HG02885 (cell line): ENCODE results near the gene FRMD3.

Source experiments
- ATAC-seq: cut with Tn5 transposase; IDR thresholded peaks from one replicate; pipeline ENCODE4 v1.9.1; 2021; ENCODE audit warnings: mild to moderate bottlenecking; ENCODE audit not compliant: unreplicated experiment, poor library complexity

The FRMD3 gene

GRCh38 chr9:83346655-83347420 lies 191.4 kb downstream of the FRMD3 start:
- ATAC-seq, result no peak

DNA sequence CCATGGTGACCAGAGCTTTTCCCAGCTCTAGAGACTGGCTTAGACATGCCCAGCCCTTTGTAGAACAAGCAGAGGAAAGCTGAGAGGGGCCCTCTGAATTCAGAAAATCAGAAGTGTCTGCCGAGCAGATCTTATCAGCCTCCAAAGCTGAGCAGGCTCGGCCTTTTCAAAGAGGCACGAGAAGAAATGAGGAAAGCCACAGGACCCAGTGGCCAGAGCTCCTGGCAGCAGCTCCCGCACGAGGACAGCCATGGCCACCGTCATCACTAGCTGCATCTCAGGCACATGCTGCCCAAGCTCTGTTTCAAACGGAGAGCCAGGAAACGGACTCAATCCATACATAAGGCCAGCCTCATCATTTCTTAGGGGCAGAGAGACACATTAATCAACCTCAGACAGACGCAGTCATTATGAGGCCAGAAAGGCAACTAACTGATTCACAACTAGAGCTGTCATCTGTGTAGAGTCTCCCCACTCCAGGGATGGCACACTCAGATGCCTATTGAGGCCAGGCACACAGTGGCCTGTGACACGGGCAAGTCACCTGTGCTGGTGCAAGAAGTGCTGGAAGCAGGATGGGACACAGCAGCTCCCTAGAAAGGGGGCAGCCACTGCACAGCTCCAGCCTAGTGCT lies 194.7 kb downstream of the FRMD3 start:
- ATAC-seq, result no peak

GRCh38 chr9:83342731-83343130 lies 195.5 kb downstream of the FRMD3 start:
- no peak for ATAC-seq

DNA sequence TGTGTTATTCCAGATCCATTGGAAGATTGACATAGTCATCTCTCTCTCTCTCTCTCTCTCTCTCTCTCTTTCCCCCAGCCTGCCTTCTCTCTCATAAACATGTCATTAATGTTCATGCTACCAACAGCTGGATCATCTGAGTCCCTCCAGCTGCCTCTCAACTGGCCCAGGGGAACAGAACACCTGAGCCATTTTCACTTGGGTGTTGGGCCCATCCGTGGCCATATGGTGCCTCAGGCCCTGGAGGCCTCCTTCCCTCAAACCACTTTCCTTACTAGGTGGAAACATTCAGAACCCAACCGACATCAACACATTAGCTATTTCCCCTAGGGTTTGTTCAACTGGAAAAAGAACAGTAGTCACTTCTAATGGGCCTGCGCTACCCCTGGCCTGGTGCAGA lies 196.2 kb downstream of the FRMD3 start:
- no peak for ATAC-seq

- ATAC-seq, result no peak
Observed at GRCh38 chr9:83340451-83340850, 197.8 kb downstream of the FRMD3 start.

GRCh38 chr9:83339435-83339834 lies 198.8 kb downstream of the FRMD3 start:
- ATAC-seq, result no peak

GRCh38 chr9:83336706-83337105 lies 201.5 kb downstream of the FRMD3 start:
- ATAC-seq, result no peak

DNA sequence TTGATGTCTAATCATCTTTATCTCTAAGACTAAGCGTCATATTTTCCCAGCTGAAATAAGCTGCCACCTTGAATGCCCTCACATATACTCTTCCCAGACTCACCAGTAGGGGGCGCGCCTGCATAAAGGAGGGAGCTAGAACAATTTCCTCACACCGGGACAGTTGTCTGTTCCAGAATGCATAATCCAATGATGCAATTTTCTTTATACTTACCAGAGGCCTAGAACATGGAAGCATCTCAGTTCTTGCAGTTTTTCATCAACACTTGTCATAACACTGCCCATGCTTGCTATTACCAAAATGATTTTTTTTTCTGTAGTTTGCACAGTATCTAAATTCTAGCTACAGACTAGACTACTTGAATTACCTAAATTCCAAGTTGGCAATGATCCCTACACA lies 203.9 kb downstream of the FRMD3 start:
- ATAC-seq, result peak; percentile 87

- no peak for ATAC-seq
Observed at GRCh38 chr9:83330207-83331196, 207.7 kb downstream of the FRMD3 start.

DNA sequence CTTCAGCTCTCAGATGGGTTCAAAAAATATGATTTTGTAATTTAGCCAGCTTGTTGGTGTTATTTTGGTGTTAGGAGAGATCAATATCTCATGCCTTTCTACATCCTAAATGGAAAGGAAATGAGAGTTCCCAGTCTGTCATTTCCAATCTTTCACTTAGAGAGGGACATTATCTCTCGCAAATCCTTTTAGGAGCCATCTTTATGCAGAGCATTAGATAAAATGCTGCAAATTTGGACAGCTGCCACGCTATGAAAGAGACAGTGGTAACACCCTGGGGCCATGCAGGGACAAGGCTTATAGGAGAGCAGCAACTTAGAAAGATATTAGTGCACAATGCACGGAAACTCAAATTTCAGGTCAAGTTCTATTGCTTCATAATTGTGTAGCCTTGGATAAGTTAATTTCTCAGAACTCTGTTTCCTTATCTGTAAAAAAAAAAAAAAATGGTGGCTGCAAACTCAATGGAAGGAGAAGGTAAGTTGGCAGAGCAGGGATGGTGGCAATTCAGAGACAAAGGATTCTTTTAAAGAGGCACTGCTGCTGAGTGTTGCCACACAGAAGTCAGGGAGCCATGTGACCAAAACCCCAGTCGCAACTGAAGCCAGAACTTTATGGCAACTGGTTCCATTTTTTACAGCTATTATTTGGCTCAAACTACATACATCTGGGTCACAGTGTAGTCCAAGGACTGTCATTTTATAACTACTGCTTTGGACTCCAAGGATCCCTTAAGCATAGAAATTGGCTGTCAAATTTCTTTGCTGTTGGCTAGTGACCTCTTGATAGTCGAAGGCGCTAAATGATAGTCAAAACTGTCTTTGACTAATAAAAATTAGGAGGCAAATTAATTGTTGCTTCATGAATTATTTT lies 210.2 kb downstream of the FRMD3 start:
- ATAC-seq, result no peak

DNA sequence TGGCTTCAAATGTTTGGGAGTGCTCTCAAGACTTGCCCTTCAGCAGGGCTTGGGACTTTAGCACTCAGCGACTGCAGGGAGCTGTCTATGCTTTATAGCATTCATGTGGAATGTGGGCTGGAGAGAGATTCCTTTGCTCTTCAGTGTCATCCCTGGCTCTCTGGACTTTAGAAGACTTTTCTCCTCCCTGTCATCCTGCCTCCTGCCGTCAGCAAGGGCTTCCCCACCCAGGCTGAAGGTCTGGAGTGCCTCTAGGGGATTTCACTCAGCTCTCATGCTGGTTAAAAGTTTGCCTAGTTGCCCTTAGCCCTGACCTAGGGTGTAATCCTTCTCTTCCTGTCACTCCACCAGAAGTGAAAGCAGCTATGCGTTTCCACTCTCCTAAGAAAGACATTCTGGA lies 210.9 kb downstream of the FRMD3 start:
- ATAC-seq, result no peak

DNA sequence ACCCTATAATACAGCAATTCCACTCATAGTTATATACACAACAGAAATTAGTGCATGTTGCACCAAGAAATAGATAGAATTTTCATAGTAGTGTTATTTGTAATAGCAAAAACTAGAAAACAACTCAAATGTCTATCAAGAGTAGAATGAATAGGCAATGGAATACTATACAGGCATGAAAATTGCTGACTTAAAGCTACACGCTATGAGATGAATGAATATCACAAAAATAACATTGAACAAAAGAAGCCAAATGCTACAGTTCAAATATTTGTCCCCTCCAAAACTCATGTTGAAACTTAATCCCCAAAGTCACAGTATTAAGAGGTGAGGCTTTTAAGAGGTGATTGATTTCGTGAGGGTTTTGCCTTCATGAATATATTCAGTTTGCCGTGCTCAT lies 215.1 kb downstream of the FRMD3 start:
- no peak for ATAC-seq

- ATAC-seq, result no peak
Observed at GRCh38 chr9:83322438-83322837, 215.8 kb downstream of the FRMD3 start.

DNA sequence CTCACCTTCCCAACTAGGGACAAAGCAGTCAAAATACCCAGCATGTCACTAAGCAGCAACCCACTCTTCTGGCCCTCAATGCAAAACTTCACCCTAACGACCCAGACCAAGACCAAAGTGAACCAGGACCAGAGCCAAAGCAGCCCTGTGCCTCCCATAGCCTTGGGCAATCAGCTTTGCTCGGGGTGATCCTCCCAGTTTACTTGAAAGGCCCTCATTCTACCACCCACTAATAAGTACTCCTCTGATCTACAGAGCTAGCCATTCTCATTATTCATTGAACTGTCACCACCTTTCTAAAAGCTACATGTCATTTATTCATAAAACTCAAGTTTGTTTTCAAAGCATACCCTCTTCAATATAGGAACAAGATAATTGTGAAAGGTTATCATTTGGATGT lies 221.0 kb downstream of the FRMD3 start:
- no peak for ATAC-seq

DNA sequence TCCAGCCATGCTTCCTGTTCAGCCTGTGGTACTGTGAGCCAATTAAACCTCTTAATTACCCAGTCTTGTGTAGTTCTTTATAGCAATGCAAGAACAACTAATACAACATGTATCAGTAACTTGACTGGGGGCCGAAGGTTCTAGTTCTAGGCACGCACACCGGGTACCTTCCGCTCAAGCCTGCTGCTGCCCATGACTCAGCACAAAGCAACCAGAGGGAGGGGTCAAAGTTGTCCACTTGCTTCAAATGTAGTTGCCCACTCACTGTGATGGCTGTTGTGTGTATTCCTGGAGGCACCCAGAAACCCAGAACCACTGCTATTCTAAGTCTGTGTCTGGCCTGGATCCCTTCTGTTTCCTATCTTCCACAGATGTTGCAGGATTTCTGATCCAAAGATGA lies 222.6 kb downstream of the FRMD3 start:
- ATAC-seq, result no peak

DNA sequence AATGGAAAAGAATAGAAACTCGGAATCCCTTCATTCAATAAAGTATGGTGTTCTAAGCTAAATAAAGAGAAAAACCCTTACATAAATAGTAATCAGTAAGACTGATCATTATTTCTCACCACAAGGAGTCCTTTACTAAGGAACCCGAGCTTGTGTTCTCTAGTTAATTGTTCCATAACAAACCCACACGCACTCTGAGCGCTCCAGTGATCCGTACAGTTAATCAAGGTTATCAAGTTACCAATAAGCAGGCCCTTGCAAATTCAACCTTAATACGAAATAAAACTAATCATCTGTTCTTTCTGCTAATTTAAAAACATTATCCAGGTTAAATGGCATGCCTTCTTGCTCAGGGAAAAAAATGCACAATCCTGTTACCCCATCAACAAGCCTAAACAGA lies 224.4 kb downstream of the FRMD3 start:
- no peak for ATAC-seq

DNA sequence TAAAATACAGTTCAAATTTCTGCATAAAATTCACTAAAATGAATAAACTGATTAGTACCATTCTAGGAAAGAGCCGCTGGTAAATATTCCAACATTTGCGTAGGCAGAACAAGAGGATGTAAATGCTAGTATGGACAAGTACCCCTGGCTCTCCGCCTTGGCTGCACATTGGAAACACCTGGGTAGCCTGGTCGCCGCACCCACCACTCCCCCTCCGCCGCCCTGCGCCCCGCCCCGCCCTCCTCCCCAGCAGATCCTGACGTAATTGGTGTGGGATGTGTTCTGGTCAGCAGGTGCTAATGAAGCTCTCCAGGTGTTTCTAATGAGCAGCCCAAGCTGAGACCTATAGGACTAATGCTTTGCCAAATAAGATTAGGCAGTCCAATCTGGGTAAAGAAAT lies 225.7 kb downstream of the FRMD3 start:
- ATAC-seq, result no peak

GRCh38 chr9:83307066-83307724 lies 231.0 kb downstream of the FRMD3 start:
- ATAC-seq, result no peak

DNA sequence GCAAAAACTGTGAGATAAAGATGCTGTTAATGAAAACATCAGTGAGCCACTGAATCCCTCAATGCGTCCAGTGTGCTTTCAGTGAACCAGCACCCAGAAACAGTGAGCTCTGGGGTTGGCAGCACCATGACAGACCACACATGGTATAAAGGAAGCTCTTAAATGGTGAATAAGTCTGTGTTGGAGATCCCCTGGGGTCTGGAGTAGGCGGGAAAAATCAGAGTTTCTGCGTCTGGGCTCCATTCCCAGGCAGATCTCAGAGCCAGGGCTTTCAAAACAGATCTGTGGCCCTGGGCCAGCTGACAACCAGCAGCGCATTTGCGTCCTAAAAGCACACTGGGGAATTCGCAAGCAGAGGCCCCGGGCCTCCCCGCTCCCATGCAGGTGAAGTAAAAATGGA lies 233.5 kb downstream of the FRMD3 start:
- no peak for ATAC-seq

GRCh38 chr9:83299571-83299970 lies 238.6 kb downstream of the FRMD3 start:
- no peak for ATAC-seq
